ENCODE measurements around the gene GAS6. TPM values are rescaled to one million over a fixed set of nuclear protein-coding genes. Genes with fewer than 3 reads are reported as not detected.

Gene GAS6
- total RNA-seq, 1 donor from 2014 or later, result 502 TPM

DNA sequence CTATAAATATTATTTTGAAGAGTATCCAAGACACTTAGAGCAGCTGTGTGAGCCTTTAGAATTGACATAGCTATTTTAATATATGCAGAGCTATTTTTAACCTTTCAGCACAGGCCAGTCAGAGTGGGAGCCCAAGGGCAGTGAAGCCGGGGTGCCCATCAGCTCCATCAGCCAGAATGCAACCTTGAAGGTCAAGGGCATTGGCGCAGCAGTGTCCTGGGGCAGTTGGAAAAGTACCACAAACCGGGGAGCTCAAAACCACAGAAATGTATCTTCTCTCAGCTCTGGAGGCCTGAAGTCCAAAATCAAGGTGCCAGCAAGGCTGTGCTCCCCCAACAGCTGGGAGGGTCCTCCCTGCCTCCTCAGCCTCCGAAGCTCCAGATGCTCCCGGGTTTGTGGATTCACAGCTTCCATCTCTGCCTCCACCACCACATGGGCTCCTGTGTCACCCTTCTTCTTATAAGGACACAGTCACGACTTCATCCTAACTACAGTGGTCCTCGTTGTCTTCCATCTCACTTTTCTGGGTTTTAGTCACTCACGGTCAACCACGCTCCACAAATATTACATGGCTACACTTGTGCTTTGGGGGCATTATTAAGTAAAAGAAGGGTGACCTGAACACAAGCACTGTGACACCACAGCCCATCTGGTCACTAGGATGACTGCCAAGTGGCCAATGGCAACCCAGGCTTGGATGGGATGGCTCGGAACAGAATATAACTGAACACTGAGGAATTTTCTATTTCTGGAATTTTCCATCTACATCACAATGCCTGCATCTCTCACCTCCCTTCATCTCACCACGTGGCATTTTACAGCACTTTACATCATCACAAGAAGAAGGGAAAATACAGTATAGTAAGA, 15.9 kb upstream of the GAS6 start:
- peaks cover 3 to 39% of the 10 kb centered on the region in 2 donors for H3K4me1 ChIP-seq
- no peak for DNase-seq (ENCODE audit: low spot score in 2 of 2)

DNA sequence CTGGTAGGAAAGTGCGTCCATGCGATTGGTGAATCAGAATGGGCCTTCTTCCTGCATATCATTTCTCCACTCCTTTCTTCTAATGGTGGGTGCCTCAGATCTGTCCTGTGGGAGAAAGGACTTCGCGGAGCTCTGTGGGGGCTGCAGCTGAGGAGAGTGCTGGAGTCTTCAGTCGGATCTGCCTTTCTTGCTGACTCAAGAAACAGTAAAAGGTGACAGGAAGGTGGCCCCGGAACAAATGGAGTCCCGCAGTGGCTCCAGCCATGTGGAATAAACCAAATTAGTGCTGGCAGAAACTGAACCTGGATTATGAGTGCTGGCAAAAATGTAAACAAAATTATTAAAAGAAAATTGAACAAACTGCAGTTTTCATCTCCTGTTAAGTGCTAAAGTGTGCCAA, 15.1 kb upstream of the GAS6 start:
- Histone ChIP-seq H3K4me1 (peaks cover 3 to 39% of the 10 kb centered on the region in 2 donors), H3K36me3 (no peaks in the 10 kb centered on the region), H3K9me3 (no peaks in the 10 kb centered on the region), H3K4me3 (no peak overlapping the region), H3K27ac (peak overlapping the region; percentile 1 to 36), H3K27me3 (no peaks in the 10 kb centered on the region)
- intact Hi-C loops (cut with DNase I), result no loop called here
- no peak for DNase-seq (ENCODE audit: low spot score in 2 of 2)
- TF ChIP-seq, protein P1, sequence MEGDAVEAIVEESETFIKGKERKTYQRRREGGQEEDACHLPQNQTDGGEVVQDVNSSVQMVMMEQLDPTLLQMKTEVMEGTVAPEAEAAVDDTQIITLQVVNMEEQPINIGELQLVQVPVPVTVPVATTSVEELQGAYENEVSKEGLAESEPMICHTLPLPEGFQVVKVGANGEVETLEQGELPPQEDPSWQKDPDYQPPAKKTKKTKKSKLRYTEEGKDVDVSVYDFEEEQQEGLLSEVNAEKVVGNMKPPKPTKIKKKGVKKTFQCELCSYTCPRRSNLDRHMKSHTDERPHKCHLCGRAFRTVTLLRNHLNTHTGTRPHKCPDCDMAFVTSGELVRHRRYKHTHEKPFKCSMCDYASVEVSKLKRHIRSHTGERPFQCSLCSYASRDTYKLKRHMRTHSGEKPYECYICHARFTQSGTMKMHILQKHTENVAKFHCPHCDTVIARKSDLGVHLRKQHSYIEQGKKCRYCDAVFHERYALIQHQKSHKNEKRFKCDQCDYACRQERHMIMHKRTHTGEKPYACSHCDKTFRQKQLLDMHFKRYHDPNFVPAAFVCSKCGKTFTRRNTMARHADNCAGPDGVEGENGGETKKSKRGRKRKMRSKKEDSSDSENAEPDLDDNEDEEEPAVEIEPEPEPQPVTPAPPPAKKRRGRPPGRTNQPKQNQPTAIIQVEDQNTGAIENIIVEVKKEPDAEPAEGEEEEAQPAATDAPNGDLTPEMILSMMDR (IDR thresholded peaks at IDR 0.05), result no peak

More for the DNA sequence above, 15.9 kb upstream of the GAS6 start:
- TF ChIP-seq, protein P1 (IDR thresholded peaks at IDR 0.05), result no peak
- no peaks in the 10 kb centered on the region for H3K36me3 ChIP-seq
- H3K27ac ChIP-seq, result peak overlapping the region; percentile 1 to 36
- no peaks in the 10 kb centered on the region for H3K9me3 ChIP-seq
- no peaks in the 10 kb centered on the region for H3K27me3 ChIP-seq
- H3K4me3 ChIP-seq, result no peak overlapping the region
- intact Hi-C loops (cut with DNase I), result loop anchor here (1.0 kb wide), 1 partner anchor 14 kb away; no protein-coding TSS in a partner anchor

DNA sequence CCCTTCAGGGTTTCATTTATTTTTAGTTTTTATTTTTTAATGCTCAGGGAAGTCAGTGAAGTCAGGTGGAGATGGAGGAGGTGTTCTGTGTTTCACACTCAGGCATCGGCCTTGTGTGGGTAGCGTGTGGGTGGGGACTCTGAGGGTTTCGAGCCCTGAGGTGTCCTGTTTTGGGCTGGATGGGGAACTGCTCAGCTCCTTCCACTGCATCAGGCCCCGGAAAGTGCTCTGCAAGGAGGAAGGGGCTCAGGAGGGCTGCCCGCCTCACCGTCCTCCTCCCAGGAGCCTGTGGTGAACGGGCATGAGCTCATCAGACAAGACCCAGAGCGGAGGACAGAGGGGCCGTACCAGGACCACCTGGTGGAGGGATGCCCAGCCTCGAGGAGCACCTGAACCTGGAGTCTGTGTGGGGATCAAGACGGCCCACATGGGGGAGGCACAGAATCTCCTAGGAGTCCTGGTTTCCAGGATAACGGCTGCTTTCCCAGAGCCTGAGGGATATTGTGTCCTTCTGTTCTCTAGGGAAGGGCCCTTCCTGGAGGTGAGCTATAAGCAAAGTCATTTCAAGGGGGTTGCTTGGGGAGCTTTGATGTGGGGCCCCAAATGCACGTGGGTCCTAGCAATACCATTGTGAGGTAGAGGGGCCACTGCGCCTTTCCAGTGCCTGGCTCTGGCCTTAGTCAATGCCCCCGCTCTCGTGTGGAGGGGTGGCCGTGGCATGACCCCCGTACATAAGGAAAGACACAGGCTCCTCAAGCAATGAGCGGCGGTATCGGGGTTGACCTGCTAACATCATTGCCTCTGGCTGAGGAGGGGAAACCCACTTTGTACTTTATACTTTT, 13.5 kb upstream of the GAS6 start:
- H3K4me1 ChIP-seq, result peaks cover 3 to 28% of the 10 kb centered on the region in 2 donors
- H3K9me3 ChIP-seq, result no peaks in the 10 kb centered on the region
- no peaks in the 10 kb centered on the region for H3K36me3 ChIP-seq
- no peak overlapping the region for H3K27ac ChIP-seq
- no peaks in the 10 kb centered on the region for H3K27me3 ChIP-seq
- no peak for DNase-seq (ENCODE audit: low spot score in 2 of 2)
- no peak overlapping the region for H3K4me3 ChIP-seq
- intact Hi-C loops (cut with DNase I), result no loop called here
- TF ChIP-seq, protein P1 (IDR thresholded peaks at IDR 0.05), result no peak

DNA sequence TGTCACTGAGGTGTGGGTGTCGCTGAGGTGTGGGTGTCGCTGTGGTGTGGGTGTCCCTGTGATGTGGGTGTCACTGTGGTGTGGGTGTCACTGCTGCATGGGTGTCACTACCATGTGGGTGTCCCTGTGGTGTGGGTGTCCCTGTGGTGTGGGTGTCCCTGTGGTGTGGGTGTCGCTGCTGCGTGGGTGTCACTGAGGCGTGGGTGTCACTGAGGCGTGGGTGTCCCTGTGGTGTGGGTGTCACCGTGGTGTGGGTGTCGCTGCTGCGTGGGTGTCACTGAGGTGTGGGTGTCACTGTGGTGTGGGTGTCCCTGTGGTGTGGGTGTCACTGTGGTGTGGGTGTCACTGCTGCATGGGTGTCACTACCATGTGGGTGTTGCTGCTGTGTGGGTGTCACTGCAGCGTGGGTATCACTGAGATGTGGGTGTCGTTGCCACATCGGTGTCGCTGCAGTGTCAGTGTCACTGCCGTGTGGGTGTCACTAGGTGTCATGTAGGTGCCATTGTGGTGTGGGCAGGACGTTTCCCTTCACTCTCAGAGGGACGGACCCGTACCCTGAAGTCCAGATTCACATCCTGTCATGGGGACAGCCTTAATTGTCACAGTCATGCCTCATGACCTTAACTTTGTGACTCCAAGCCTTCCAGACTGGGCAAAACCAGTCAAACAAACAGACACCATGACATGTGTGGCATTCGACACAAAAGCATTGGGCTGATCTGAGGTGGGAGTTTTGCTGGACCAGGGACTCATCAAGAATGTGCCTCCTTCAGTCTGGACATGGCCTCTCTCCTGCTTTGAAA, 12.7 kb upstream of the GAS6 start:
- no peaks in the 10 kb centered on the region for H3K36me3 ChIP-seq
- H3K9me3 ChIP-seq, result no peaks in the 10 kb centered on the region
- H3K4me1 ChIP-seq, result peaks cover 0 to 21% of the 10 kb centered on the region in 2 donors
- DNase-seq (ENCODE audit: low spot score in 2 of 2), result no peak
- no peaks in the 10 kb centered on the region for H3K27me3 ChIP-seq
- H3K27ac ChIP-seq, result no peak overlapping the region
- H3K4me3 ChIP-seq, result no peak overlapping the region
- intact Hi-C loops (cut with DNase I), result no loop called here
- TF ChIP-seq, protein P1 (IDR thresholded peaks at IDR 0.05), result no peak

DNA sequence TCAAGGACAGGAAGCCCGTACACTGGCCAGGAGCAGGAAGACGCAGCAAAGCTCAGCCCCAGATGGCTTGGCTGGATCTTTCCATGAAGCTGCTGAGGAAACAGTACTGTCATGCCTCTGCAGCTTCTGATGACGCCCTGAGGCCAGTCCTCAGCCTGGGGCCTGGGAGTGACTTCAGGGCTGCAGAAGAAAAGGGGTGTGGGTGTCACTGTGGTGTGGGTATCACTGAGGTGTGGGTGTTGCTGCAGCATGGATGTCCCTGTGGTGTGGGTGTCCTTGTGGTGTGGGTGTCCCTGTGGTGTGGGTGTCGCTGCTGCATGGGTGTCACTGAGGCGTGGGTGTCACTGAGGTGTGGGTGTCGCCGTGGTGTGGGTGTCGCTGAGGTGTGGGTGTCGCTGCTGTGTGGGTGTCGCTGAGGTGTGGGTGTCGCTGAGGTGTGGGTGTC, 12.0 kb upstream of the GAS6 start:
- Histone ChIP-seq H3K27ac (no peak overlapping the region), H3K36me3 (no peaks in the 10 kb centered on the region), H3K9me3 (no peaks in the 10 kb centered on the region), H3K4me1 (peaks cover 0 to 14% of the 10 kb centered on the region in 2 donors), H3K4me3 (no peak overlapping the region), H3K27me3 (no peaks in the 10 kb centered on the region)
- TF ChIP-seq, protein P1 (IDR thresholded peaks at IDR 0.05), result no peak
- DNase-seq (ENCODE audit: low spot score in 2 of 2), result no peak
- intact Hi-C loops (cut with DNase I), result no loop called here
